C4-2B (cell line): Measurements from ENCODE around the gene NKAP.

Experiments used
- CTCF ChIP-seq: fragments of 450-650 bp; conservative IDR thresholded peaks from 2 replicates; pipeline ENCODE4 v1.5.1; 2017; ENCODE audit warnings: mild to moderate bottlenecking
- ZFX ChIP-seq: fragments of 450-650 bp; IDR thresholded peaks from 2 replicates; pipeline ENCODE4 v1.6.1; 2017

DNA sequence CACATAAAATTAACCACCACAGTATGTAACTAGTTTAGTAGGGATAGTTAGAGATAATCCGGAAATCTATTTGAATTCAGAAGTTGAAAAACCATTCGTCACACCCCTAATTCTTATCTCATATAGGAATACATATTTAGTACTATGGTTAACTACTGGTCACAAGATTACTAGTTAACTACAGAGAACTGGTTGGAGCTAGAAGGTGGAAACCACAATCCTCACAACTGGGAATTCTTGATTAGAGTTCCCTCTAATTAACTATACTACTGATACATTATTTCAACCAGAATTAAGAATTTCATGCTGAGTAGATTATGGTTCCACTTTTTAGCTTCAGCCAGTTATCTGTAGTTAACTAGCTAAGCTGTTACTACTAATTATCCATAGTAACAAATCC lies 39.9 kb upstream of the NKAP start:
- no peak for TF ChIP-seq CTCF
- no peak for TF ChIP-seq ZFX
